Retina (tissue), 1 donor: ENCODE results near the gene GADD45B.

Experiments
- DNase-seq: peaks from one replicate; pipeline ENCODE4 v3.0.0-alpha.2; 2016

The GADD45B gene, protein sequence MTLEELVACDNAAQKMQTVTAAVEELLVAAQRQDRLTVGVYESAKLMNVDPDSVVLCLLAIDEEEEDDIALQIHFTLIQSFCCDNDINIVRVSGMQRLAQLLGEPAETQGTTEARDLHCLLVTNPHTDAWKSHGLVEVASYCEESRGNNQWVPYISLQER

DNA sequence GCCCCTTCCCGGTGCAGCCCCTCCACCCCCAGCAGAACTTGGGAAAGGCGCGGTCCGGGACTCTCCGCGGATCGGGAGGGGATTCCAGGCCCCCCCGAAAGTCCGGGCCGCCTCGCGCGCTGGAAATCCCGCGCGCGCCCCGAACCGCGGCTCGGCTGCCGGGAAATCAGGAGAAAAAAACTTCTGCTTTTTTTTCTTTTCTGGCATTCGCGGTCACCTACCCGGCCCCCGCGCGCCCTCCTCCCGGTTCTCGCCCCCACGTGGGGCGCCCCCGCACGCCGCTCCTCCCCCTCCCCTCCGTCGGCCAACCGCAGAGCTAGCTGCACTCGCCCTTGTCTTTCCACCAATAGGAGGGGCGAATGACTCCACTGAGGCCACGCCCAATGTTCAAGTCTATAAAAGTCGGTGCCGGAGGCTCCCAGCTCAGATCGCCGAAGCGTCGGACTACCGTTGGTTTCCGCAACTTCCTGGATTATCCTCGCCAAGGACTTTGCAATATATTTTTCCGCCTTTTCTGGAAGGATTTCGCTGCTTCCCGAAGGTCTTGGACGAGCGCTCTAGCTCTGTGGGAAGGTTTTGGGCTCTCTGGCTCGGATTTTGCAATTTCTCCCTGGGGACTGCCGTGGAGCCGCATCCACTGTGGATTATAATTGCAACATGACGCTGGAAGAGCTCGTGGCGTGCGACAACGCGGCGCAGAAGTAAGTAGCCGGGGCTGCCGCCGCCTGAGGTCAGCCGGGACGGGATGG is at the start of gene GADD45B:
Gene GADD45B, plus strand, starts transcription at position 426 of the 749 bp plus-strand sequence. Its CDS starts 232 bp downstream, at position 658.
- DNase-seq: peak; percentile 96

DNA sequence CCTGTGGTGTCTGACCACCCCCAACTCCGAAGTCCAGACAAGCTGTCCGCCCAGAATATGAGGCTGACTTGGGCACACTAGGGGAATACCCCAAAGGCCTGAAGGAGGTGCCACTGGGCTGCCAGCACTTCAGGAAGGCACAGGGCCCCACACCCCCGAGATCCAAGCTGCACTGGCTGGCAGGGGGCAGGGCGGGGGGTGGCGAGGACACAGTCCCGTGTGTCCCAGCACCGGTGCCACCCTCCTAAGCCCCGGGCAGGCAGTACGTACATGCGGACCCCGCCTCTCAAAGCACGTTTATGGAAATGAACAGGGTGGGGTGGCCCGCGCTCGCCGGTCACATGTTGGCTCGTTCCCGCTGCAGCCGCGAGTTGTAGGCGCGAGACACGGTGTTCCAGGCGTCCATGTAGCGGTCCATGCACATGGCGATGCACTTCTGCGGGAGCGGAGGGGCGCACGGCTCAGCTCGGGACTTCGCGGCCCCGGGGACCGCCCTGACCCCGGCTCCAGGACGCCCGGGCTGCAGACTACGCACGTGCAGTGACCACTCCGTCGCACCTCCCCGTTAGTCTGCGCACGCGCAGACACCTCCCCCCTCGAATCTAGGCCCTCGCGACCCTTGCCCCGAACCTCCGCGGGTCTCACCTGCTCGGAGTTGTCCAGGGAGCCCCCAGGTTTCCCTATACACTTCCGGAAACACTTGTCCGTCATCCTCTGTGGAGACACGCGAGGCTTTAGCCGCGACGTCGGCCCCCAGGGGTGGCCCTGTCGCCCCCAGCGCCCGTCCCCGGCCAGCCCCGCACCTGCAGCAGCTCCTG is 49.1 kb upstream of the GADD45B start:
- no peak for DNase-seq

GRCh38 chr19:2427429-2428320 is 48.3 kb upstream of the GADD45B start, which contains the start of gene TIMM13:
TSS of gene TIMM13 (minus strand) at chr19:2427586. CDS start at chr19:2427533, 53 bp downstream.
- peak; percentile 100 for DNase-seq

- DNase-seq: peak; percentile 84
Observed at GRCh38 chr19:2428321-2428690, 47.6 kb upstream of the GADD45B start.

DNA sequence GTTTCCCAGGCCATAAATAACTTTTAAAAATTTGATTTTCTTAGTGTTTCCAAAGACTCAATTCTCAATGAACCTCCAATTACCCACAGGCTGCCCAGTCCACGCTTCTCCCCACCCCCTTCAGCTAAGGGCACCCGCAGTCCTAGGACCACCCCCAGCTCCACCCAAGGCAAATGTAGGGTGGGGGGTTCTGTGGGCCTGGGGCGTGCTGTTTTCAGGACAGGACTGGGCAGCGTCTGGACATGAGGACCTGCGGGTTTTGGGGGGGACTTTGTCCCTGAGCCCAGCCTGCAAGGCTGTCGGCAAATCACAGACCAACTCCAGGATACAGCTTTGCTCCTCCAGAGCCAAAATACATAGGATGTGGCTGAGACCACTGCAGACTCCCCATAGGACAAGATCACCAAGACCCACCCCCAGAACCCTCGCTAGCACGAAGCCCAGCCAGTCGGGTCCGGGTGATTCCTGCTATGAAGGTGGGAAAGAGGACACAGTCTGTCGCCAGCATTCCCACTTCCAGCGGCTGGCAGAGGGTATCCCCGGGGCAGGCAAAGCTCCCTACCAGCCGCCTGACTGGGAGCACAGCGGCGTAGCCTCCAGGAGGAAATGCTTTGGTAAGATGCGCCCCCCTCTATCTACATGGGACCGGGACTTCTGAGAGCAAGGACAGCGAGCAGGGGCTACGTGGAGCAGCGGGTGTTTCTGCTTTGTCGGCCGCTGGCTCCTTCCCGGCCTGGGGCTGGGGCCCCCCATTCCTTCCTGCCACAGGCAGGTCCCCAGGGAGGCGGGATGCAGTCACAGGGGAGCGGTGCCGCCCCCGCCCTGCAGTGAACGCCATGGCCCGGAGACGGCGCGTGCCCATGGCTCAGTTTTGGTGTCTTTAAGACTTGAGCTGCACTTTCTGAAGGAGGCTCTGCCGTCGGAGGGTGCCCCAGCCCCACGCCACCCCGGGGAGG is 46.9 kb upstream of the GADD45B start:
- DNase-seq: peak; percentile 48

GRCh38 chr19:2429917-2430535 is 45.9 kb upstream of the GADD45B start:
- peak; percentile 46 for DNase-seq

GRCh38 chr19:2431318-2432055 is 44.4 kb upstream of the GADD45B start:
- DNase-seq: no peak

DNA sequence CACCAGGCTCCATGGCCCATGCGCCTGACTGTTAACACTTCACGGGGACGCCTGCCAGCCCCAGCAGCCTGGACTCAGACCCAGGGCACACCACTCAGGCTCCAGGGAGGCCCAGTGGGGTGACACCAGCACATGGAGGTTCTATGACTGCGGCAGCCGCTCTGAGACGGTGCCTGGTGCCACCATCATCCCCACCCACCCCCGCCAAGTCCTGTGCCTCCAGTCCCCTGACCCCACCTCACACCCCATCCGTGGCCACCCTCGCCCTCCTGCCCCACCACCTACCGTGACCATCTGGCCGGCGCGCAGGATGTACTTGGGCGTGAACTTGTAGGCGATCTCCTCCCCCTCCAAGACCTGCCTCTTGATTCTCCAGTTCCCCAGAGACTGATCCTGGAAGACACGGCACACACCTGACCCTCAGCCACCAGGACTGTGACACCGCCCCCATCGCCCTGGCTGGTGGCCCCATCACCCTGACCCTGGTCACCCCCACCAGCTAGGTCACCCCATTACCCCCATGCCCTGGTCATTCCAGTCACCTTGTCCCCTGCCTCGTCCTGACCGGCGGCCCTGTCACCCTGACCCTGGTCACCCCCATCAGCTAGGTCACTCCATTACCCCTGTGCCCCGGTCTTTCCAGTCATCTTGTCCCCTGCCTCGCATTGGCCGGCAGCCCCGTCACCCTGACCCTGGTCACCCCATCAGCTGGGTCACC is 43.6 kb upstream of the GADD45B start:
- no peak for DNase-seq

- DNase-seq: no peak
Observed at GRCh38 chr19:2433854-2434253, 42.1 kb upstream of the GADD45B start.

GRCh38 chr19:2434267-2434666 is 41.7 kb upstream of the GADD45B start:
- no peak for DNase-seq

DNA sequence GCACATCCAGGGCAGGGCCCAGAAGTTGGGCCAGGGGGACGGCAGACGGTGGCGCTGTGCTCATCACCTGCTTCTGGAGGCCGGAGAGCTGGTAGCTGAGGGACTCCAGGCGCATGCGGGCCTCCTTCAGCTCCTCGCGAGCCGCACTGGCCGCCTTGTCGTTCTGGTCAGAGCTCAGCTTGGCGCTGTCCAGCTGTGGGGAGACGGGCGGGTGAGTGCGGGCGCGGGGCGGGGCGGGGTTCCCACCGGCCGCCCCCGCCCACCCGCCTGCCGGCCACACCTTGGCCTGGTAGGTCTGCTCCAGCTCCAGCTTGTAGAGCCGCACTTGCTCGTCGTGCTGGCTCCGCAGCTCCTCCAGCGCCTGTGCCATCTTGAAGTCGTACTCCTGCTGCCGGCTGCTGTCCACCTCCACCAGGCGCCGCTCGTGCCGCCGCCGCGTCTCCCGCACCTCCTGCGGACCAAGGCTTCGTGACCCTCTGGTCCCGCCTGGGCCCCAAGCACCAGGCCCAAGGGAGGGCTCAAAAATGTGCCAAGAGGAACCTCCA is 41.1 kb upstream of the GADD45B start:
- DNase-seq: no peak

DNA sequence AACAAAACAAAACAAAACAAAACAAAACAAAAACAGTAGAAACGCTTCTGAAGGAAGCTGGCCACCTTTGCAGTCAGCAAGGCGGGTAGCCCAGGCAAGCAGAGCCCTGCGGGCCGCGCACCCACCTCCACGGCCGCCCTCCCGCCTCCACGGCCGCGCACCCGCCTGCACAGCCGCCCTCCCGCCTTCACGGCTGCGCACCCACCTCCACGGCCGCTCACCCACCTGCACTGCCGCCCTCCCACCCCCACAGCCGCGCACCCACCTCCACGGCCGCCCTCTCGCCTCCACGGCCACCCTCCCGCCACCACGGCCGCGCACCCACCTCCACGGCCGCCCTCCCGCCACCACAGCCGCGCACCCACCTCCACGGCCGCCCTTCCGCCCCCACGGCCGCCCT is 39.5 kb upstream of the GADD45B start:
- no peak for DNase-seq

DNA sequence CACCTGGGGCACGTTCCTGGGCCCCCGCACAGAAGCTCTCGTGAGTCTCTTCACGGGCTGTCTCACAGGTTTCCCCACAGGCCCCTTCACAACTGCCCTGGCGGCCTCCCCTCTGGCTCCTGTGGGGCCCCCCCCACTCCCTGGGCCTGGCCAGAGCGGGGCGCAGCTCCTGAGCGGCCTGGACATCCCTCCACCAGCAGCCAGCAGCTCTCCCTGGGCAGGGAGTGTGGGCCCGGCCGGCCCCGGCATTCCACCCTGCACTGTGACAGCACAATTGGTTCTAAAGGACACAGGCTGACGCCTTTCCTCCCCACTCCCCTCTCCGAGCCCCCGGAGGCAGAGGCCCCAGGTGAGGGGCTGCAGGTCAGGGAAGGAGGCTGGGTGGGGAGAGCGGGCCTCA is 39.0 kb upstream of the GADD45B start:
- no peak for DNase-seq

GRCh38 chr19:2438178-2438577 is 37.7 kb upstream of the GADD45B start:
- no peak for DNase-seq

GRCh38 chr19:2440515-2440914 is 35.4 kb upstream of the GADD45B start:
- DNase-seq: no peak

DNA sequence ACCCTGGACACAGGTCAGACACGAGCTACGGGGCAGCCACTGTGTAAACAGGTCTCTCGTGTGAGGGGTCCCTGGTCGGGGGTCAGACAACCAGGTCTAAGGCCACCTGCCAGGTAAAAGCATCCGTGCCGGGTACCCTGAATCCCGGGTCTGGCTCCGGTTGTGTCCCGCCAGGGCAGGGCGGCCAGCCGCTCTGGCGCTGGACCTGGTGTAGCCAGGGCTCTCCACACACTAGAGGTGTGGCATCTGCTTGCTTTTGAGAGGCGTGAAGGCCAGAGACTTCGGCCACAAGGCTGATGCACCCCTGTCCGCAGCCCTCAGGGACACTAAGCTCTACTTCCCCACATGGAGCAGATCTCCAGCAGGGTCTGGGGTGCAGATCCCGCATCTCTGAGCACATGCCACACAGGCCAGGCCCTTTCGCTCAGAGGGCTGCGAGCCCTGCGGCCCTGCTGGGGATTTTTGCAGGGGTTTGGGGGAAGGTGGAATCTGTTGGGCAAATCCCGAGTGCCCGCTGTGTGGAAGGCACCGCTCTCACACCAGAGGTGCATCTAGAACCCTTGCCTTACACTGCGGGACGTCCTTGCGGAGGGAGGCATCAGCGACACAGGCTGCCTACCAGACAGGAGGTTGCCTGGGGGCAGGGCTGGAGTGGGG is 34.7 kb upstream of the GADD45B start:
- no peak for DNase-seq

DNA sequence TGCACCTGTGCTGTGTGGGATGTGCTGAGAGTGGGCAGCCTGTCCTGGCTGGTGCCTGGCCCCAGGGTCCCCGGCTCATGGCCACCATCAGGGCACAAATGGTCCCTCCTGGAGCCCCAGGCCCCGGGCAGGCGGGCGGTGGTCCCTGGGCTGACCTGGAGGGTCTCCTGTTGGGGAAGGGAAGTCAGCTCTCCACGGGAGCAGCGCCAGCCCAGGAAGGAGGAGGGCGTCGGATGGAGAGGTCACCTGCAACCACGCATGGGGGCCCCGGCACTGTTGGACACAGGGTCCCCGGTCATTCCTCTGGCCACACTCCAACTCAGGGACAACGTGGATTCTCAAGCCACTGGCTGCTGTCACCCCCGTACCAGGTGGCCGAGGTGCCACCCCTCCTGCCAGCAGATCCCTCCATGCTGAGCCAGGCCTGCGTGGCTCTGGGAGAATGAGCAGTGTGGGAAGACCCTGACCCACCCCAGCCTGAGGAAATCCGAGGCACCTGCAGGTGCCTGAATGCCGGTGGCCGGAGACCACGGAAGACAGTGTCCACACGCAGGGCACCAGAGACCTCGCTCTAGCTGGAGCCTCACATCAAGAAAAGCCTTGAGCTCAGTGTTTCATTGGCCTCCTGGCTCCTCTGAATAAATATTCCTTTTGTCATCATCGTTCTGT is 32.7 kb upstream of the GADD45B start:
- DNase-seq: no peak

DNA sequence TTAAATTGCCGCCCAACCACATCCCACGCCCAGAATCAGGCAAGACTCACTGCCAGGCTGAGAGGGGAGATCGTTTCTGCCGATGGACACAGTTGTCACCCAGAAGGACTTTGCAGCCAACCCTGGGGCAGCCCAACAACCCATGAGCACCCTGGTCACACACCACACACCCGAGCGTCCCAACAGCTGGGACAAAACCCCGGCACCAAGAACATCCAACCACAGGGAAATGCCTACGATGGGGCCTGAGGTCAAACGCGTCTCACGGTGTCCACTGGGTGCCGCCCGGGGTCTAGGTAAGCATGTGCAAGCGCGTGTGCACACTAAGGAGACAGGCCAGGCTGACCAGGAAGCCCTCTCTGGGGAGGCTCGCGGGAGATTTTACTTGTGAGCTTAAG is 32.1 kb upstream of the GADD45B start:
- no peak for DNase-seq
